ENCODE data around the gene GDF7.

Gene GDF7

GRCh38 chr2:20629581-20630171 is 37.3 kb upstream of the GDF7 start:
- DNase-seq = no peak

GRCh38 chr2:20630967-20631366 is 36.0 kb upstream of the GDF7 start:
- no peak for DNase-seq

- no peak for DNase-seq
Measured at GRCh38 chr2:20631617-20632307, 35.2 kb upstream of the GDF7 start.

- DNase-seq = no peak
Measured at GRCh38 chr2:20632446-20632990, 34.4 kb upstream of the GDF7 start.

GRCh38 chr2:20633001-20633400 is 33.9 kb upstream of the GDF7 start:
- DNase-seq = no peak

- no peak for DNase-seq
Measured at GRCh38 chr2:20633794-20634506, 33.0 kb upstream of the GDF7 start.

GRCh38 chr2:20634507-20635112 is 32.3 kb upstream of the GDF7 start:
- DNase-seq = no peak

- DNase-seq = no peak
Measured at GRCh38 chr2:20635113-20635510, 31.8 kb upstream of the GDF7 start.

- peak; percentile 64 for DNase-seq
Measured at GRCh38 chr2:20635675-20636584, 31.0 kb upstream of the GDF7 start.

GRCh38 chr2:20637147-20637546 is 29.8 kb upstream of the GDF7 start:
- no peak for DNase-seq

GRCh38 chr2:20638014-20638413 is 28.9 kb upstream of the GDF7 start:
- no peak for DNase-seq

GRCh38 chr2:20638646-20639430 is 28.1 kb upstream of the GDF7 start:
- no peak for DNase-seq

GRCh38 chr2:20640411-20641122 is 26.4 kb upstream of the GDF7 start:
- DNase-seq = no peak

- no peak for DNase-seq
Measured at GRCh38 chr2:20641123-20641985, 25.6 kb upstream of the GDF7 start.

GRCh38 chr2:20642055-20642971 is 24.6 kb upstream of the GDF7 start:
- peak; percentile 81 for DNase-seq

- no peak for DNase-seq
Measured at GRCh38 chr2:20643060-20643459, 23.9 kb upstream of the GDF7 start.

- DNase-seq = no peak
Measured at GRCh38 chr2:20643826-20644225, 23.1 kb upstream of the GDF7 start.

GRCh38 chr2:20645301-20645701 is 21.6 kb upstream of the GDF7 start:
- no peak for DNase-seq

GRCh38 chr2:20645761-20646160 is 21.2 kb upstream of the GDF7 start:
- DNase-seq = no peak
